GM21786 (cell line): Measurements from ENCODE around the gene DLG2.
A peak's percentile ranks its signal among the peaks of the same experiment; 100 is the strongest.
"Not testable (repeated sequence)": the region's sequence is repeated elsewhere in the genome, so short reads cannot be mapped to it uniquely, and the experiment has no call there.

Experiments
- ATAC-seq: cut with Tn5 transposase; IDR thresholded peaks from one replicate; pipeline ENCODE4 v1.9.1; 2021; ENCODE audit not compliant: unreplicated experiment

DLG2 gene

DNA sequence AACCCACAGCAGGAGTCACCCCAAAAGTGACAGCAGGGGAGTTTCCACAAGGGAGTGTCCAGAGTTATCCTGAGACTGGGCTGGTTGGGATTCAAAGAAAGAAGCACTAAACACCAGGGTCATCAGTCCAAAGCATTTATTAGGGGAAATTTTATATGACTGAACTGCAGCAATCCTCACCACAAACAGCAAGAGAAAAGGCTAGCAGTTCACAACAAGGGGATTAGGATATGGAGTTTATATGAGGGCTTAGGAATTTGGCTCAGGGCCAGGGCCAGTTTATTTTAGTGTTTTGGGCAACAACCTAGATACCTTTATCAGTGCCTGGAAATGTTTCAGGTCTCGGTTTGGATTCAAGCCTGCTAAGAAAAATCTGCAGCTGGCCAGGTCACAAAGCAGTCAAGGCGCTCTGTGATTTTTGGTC lies 16.1 kb upstream of the DLG2 start:
- no peak for ATAC-seq

DNA sequence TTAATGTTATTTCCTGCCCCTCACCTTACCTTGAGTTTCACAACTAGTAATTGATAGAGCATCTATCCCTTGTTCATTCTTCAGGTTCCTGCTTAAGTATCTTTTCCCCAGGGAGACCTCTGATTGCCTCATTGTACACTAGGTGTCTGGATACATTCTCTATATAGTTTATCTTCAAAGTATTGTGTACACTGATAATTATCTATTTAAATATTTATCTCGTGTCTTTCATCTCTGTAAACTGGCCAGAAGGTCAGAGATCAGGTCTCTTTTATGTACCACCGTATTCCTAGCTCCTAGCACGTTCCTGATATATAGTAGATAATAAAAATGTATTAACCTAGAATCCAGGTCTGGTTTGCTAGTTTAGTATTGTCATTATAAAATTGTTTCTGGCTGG lies 7.6 kb upstream of the DLG2 start:
- ATAC-seq, result no peak

DNA sequence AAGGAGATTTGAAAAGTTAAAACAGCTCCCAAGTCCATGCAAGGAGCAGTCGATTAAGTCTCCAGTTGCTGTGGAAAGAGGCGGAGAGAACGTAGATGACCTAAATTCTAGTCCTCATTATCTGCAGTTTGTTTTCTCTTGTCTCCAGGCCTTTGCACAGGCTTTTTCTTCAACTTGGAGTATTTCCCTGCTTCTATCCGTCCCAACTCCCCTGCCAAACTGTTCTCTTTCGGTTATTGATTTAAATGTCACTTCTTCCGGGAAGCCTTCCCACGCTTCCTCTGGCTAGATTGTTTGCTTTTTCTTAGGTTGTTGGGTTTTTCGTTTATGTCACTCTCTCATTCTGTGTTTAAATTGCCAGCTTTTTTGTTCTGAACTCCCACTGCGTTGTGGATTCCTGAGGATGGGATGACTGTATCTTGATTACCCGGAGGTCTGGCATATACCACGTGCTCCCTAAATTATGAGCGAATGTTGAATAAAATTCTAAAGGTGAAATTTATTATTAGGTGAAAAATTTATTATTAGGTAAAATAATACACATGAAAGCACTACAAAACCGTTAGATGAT lies 1.7 kb upstream of the DLG2 start:
- ATAC-seq, result no peak

DNA sequence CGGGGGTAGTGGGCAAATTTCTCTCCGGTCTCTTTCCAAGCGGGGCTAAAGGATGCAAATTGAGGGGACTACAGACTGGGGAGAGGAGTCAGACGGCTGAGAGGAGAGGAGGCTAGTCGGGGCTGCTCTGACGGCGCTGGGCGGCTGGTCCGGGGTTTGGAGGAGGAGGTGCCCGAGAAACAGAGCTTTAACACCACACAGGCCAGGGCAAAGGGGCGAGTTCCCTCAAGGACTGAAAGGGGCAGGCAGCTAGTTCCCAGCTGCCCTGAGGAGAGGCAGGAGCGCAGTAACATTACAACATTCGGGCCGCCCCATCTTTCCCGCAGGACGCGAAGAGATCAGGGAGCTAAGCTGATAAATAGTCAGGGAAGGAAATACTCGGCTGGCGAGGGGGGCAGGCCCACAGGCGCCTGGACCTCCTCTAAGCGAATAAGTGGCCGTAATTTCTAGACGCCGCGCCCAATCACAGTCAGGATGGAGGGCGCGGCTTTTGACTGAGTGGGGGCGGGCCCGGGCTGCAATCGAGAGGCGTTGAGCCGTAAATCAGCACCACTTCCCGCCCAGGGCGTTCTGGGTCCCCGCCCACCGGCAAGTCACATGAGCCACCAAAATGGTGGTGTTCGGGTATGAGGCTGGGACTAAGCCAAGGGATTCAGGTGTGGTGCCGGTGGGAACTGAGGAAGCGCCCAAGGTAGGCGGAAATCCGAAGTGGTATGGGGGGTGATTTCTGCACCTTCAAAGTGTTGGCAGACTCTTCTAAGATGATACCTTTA lies 1.0 kb upstream of the DLG2 start, which contains the start of gene TMEM126B:
TMEM126B (plus strand) TSS at position 596 of the 773 bp plus-strand sequence; CDS start at position 611, 15 bp downstream.
- ATAC-seq, result peak; percentile 99

DNA sequence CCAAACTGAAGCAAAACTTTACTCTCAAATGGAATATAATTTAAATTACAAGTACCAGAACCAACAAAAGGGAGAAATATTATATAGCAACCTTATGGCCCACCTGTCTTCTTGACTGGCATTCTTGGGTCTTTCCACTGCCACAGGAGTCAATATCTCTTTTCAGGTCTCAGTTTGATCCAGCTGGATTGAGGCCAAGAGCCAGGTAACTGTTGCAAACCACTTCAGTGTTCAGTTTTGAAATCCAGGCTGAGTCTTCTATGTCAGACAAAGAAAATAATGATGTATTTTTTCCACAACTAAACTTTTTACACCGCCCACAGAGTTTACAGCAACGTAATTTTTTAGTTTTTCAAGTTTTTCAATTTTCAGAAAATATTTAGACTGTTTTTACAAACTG lies 648 bp downstream of the DLG2 start:
- no peak for ATAC-seq

DNA sequence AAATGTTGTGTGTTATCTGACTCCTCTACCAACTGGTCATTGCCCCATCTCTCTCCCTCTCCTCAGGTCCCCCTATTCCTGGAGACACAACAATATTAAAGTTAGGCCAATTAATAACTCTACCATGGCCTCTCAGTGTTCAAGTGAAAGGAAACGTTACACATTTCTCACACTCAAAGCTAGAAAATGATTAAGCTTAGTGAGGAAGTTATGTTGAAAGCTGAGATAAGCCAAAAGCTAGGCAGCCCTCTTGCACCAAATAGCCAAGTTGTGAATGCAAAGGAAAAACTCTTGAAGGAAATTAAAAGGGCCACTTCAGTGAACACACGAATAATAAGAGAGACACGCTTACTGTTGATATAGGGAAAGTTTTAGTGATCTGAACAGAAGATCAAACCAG lies 6.9 kb downstream of the DLG2 start:
- ATAC-seq, result no peak

DNA sequence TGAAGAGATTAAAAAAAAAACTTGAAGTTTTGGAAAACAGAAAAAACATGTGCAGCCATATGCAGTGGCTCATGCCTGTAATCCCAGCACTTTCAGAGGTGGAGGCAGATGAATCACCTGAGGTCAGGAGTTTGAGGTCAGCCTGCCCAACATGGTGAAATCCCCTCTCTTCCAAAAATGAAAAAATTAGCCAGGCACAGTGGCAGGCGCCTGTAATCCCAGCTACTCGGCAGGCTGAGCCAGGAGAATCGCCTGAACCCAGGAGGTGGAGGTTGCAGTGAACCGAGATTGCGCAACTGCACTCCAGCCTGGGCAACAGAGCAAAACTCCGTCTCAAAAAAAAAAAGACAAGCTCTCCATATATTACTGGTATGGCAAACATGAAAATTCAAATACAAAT lies 7.6 kb downstream of the DLG2 start:
- no peak for ATAC-seq

DNA sequence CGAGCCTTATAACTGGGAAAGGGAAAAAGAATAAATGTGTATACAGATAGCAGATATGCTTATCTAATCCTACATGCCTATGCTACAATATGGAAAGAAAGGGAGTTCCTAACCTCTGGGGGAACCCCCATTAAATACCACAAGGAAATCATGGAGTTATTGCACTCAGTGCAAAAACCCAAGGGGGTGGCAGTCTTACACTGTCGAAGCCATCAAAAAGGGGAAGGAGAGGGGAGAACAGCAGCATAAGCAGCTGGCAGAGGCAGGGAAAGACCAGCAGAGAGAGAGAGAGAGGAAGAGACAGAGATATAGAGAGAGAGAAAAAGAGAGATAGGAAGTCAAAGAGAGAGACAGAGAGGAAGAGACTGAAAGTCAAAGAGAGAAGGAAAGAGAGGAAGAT lies 15.5 kb downstream of the DLG2 start:
- not testable (repeated sequence) for ATAC-seq

DNA sequence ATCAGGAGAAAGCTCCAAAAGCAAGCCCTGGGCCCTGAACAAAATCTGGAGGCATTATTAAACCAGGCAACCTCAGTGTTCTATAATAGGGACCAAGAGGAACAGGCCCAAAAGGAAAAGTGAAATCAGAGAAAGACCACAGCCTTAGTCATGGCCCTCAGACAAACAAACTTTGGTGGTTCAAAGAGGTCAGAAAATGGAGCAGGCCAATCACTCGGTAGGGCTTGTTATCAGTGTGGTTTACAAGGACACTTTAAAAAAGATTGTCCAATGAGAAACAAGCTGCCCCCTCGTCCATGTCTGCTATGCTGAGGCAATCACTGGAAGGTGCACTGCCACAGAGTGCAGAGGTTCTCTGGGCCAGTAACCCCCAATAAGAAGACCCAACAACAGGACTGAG lies 17.9 kb downstream of the DLG2 start:
- ATAC-seq, result not testable (repeated sequence)

DNA sequence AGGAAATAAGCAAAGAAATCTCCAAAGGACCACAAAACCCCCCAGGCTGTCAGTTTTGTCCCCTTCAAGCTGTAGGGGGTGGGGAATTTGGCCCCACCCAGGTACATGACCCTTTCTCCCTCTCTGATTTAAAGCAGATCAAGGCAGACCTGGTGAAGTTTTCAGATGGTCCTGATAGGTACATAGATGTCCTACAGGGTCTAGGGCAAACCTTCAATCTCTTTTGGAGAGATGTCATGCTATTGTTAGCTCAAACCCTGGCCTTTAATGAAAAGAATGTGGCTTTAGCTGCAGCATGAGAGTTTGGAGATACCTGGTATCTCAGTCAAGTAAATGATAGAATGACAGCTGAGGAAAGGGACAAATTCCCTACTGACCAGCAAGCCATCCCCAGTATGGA lies 18.5 kb downstream of the DLG2 start:
- ATAC-seq, result not testable (repeated sequence)

DNA sequence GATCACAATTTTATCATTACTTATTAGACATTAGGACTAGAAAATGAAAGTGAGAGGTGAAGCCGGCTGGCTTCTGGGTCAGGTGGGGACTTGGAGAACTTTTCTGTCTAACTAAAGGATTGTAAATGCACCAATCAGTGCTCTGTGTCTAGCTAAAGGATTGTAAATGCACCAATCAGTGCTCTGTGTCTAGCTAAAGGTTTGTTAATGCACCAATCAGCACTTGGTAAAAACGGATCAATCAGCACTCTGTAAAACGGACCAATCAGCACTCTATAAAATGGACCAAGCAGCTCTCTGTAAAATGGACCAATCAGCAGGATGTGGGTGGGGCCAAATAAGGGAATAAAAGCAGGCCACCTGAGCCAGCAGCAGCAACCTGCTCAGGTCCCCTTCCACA lies 20.9 kb downstream of the DLG2 start:
- ATAC-seq, result not testable (repeated sequence)

DNA sequence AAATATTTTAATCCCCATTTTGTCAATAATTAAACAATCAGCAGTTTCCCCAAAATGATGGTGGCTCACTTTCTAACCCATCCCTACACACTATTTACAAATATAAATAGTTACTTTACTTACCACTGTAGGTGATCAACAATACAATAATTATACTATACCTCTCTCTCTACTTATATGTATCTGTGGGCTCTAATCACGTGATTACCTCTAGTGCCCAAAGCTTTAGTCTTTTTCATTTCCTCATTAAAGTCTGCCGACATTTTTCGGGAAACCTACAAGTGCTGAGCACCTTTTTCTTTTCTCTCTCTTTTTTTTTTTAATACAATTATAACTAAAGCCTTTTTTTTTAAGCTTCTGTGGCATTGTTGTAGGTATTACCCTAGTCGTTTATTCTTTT lies 23.9 kb downstream of the DLG2 start:
- no peak for ATAC-seq

DNA sequence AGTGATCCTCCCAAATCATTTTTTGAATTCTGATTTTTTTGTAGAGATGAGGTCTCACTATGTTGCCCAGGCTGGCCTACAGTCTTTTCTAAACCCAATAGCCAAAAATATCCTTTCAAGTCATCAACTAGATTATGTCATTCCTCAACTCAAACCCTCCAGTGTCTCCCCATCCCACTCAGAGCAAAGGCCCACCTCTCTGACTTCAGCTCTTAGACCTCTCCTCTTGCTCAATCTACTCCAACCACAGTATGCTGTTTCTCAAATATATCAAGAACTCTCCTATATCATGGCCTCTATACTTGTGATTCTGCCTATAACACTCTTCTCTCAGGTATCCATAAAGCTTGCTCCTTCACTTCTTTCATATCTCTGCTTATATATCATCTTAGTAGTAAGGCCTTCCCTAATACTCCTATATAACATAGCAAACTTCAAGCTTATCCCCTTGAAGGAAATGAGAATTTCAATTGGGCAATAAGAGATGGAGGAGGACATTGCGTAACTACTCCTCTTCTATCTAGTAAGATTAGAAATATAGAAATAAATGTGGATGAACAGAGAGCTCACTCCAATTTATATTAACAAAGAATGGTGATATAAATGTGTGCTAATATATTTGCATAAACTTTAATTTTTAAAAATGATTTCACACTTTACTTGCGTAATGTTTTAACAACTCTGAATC lies 24.5 kb downstream of the DLG2 start:
- ATAC-seq, result no peak

DNA sequence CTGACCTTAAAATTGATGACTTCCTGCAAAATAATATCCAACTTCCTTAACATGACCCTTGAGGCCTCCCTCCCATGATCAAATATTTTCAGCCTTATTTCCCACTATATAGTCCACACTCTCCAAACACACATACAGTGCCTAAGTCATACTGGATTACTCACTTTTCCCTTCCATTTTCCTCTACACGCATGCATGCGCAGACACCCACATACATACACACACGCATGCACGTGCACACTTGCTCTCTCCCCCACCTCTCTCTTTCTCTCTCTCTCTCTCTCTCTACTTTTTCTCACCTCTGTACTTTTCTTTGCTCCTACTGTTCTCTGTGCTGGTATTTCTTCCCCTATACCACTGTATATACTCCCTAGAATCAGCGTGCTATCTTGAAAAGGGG lies 28.1 kb downstream of the DLG2 start:
- ATAC-seq, result no peak

DNA sequence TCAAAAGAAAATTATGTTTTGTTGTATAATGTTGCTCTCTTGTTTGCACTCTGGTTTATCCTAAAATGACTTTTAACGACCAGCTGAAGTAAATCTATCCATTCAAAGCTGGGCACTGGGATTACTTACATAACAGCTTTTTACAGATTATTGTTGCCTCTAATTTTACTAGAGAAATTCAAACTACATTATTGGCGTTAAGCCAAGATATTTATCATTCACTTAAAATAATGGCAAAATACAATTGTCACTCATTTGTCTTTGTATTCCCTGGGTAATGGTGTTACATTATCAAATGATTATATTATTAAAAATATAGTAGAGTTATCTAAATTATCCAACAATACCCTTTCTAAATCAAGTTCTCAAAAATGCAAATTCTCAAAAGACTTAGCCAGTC lies 30.3 kb downstream of the DLG2 start:
- ATAC-seq, result no peak

DNA sequence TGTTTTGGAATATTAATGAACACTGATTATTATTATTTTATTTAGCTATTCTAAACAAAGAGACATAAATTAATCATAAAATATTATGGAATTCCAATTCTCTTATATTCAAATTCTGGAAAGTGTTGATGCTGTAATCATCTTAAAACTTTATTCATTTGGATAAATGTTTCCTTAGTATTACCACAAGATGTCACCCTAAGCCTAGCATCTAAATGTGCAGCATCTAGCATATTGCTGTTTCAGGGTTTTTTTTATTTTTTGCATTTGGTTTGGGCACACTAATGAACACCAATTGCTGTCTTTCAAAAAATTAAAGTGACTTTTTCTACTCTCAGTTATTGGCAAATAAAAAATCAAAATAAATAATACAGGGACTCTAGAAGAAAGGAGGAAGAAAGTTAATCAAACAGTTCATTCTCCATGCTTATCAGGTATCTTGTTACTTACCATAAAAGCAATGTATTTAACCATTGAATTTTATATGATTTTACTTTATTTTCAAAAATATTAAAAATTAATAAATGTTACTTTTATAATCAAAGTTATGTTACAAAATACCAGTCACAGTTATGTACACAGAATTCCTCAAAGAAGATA lies 31.8 kb downstream of the DLG2 start:
- ATAC-seq, result peak; percentile 54

DNA sequence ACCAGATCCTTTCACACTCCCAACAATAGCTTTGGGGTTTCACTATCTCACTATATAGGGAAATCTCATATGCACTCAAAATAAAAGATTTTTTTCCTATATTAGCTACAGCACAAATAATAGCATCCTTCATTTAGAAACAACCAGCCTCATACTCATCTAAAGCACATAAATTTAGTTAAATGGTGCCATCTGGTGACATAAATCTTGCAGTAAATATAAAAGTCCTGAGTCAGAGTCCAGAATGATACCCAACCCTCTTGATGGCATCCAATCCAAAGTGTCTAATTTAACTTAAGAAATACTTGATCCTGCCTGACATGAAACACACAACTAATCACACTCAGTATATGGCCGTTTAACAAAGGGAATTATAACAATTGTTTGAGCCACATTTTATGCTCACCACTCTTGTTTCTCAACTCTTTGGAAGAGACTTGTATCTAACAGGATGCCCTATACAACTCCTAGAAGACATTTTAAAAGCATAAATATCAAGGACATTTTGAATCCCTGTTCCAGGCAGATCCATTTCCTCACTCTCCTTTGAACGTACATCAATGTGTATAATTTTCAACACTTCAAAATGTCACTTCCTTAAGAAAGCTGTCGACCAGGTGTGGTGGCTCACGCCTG lies 36.2 kb downstream of the DLG2 start:
- ATAC-seq, result no peak

DNA sequence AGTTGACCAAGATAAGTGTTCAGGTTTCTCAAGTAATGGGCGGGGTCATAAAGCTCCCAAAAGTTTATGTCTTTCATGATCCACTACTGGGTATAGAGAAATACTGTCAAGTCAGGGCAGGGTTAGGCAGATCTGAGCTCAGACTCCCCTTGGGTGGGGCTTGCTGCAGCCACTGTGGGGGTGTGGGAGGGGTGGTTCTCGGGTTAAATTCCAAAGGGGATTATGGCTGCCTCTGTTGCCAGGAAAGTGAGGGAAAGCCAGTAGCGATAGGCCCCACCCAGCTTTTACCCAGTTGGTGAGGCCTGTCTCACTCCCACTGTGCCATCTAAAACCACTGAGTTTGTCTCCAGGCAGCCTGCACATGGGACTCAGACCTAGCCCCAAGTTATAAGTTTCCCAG lies 37.8 kb downstream of the DLG2 start:
- ATAC-seq, result no peak

DNA sequence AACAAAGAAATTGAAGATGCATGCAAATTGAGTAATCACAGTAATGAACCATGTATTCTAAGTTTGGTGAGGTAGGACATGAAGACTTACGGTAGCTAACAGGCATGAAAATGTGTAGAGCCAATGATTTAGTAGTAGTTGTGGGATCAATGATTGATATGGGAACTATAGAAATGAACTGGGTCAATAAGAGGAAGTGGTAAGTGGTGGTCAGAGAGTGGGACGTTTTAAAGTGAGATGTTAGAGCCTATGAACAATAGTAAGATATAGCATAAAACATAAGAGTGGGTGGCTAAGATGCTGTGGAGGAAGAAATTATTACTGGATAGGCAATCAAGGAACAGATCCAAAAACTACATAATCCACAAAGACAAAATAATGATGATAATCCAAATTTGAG lies 45.0 kb downstream of the DLG2 start:
- ATAC-seq, result no peak

DNA sequence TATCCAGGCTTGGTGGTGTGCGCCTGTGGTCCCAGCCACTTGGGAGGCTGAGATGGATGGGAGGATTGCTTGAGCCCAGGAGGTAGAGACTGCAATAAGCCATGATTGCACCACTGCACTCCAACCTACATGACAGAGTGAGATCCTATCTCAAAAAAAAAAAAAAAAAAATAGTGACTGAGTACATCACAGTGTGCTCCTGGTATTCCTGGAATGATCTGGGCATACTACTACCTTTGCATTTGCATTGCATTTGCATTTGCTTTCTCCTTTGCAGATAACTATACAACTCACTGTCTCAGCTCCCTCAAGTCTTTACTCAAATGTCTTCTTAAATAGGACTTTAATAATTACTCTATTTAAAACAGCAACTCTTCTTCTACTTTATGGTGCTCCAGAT lies 51.8 kb downstream of the DLG2 start:
- ATAC-seq, result no peak

DNA sequence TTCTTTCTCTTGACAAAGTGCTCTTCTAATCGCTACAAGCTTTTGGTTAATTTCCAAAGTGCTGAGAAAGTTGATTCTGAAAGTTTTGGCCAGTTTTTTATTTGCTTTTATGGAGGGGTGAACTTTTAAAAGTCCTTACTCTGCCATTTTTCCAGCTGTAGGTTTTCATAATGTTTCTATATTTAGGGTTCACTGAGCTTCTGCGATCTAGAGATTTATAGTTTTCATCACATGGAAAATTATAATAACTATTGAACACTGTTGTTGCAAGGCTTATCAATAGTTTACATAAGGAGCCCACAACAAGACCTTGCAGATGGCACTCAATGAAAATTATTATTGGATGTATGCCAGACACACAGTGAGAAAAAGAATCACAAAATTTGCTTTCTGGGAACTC lies 55.1 kb downstream of the DLG2 start:
- ATAC-seq, result no peak
